ENCODE measurements around the gene LRP6.
"Not testable (repeated sequence)": the region's sequence is repeated elsewhere in the genome, so short reads cannot be mapped to it uniquely, and the experiment has no call there.

LRP6 gene

GRCh38 chr12:12180575-12180974, 86.3 kb downstream of the LRP6 start:
- no peak for DNase-seq (ENCODE audit: low read depth in 2 of 2)

- DNase-seq (ENCODE audit: low read depth in 2 of 2): no peak
These were observed 86.7 kb downstream of the LRP6 start for GRCh38 chr12:12180136-12180535.

GRCh38 chr12:12178559-12178958, 88.3 kb downstream of the LRP6 start:
- DNase-seq (ENCODE audit: low read depth in 2 of 2): no peak

DNA sequence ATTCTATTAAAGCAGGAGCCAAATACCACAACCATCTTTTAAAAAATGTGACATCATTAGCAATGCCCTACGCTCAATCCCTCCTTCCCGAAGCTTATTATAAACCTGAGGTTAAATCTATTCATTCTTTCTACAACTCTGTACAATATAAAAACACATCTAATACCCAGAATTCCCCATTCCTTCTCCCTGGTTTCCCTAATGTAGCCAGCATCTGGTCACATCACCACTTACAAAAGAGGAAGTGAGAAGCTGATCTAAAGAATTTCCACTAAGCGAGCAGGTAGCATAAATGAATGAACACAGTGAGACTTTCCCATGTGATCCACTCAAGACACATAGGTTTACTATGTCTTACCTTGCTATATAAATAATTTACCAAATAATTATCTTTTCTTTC, 90.4 kb downstream of the LRP6 start:
- no peak for DNase-seq (ENCODE audit: low read depth in 2 of 2)

GRCh38 chr12:12171991-12172511, 94.8 kb downstream of the LRP6 start:
- DNase-seq (ENCODE audit: low read depth in 2 of 2): peak; percentile 3 to 11

- DNase-seq (ENCODE audit: low read depth in 2 of 2): no peak
These were observed 99.0 kb downstream of the LRP6 start for GRCh38 chr12:12167847-12168246.

- DNase-seq (ENCODE audit: low read depth in 2 of 2): no peak
These were observed 100.1 kb downstream of the LRP6 start for GRCh38 chr12:12166751-12167150.

DNA sequence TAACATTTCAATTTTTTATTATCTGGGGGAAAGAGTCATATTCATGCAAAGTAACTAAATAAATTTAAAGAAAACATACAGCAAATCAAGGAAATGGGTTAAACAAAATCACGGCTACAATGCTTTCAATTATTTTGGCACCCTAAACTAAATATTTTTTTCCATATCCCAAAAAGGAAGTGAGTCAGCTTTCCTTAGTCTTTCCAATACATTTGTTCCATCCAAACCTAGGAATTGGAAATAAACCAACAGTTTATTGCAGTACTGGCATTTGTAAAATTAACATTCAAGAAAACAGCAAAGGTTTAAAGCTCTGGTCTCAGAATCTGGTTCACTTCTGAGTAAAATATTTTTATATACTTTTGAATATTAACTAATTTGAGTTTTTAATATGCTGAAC, 106.9 kb downstream of the LRP6 start:
- DNase-seq (ENCODE audit: low read depth in 2 of 2): no peak

- no peak for DNase-seq (ENCODE audit: low read depth in 2 of 2)
These were observed 108.0 kb downstream of the LRP6 start for GRCh38 chr12:12158858-12159257.

GRCh38 chr12:12157424-12157823, 109.4 kb downstream of the LRP6 start:
- no peak for DNase-seq (ENCODE audit: low read depth in 2 of 2)

GRCh38 chr12:12156828-12157227, 110.0 kb downstream of the LRP6 start:
- DNase-seq (ENCODE audit: low read depth in 2 of 2): no peak

- DNase-seq (ENCODE audit: low read depth in 2 of 2): no peak
These were observed 110.7 kb downstream of the LRP6 start for GRCh38 chr12:12156116-12156515.

DNA sequence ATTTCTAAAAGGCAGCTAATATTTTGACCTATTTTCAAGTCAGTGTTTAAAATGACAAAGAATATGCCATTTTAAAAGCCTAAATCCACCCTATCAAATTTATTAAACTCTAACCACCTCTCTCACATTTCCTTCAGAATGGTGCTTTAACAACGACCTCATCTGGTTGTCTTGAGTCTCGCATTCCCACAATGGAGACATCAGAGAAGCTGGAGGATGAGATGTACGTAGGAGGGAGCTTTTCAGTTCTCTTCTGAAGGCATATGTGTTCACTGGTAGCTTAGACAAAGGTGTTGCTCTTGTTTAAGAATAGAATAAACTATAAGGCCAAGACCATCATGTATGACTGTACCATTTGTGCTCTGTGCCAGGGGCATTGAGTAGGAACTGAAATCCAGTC, 113.2 kb downstream of the LRP6 start:
- no peak for DNase-seq (ENCODE audit: low read depth in 2 of 2)

DNA sequence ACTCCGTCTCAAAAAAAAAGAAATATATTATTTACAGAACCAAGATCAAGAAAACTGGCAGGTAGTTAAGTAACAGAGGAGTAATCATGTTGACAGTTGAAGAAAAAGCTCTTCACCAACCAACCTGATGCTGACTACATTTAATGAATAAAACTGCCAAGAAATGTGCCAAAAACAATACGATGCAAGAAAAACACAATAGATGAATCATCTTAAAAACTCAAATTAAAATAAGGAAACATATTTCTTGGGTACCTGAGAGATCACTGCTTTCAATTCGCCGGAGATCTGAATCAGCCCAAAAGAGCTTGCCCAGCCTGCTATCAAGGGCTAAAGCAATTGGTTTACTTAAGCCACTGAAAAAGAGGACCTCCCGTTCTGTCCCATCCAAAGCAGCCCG, 119.7 kb downstream of the LRP6 start:
- no peak for DNase-seq (ENCODE audit: low read depth in 2 of 2)

- DNase-seq (ENCODE audit: low read depth in 2 of 2): not testable (repeated sequence)
These were observed 122.3 kb downstream of the LRP6 start for GRCh38 chr12:12144531-12144930.

- DNase-seq (ENCODE audit: low read depth in 2 of 2): no peak
These were observed 125.8 kb downstream of the LRP6 start for GRCh38 chr12:12141000-12141399.

GRCh38 chr12:12138203-12139154, 128.4 kb downstream of the LRP6 start:
- no peak for DNase-seq (ENCODE audit: low read depth in 2 of 2)

DNA sequence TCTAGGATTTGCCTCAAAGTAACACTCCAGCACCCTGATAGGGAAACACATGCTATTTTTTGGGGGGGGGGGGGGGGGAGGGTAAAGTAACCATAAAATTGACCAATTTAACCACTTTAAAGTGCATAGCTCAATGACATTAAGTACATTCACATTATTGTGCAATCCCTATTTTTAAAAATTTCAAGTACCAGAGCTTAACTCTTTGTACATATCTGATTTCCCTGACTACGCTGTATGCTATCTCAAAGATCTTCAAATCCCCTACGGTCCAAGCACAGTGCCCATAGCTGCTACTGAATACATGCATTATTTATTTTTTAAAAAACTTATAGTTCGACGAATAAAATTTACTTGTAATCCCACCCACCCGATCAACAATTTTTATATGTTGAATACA, 133.1 kb downstream of the LRP6 start:
- no peak for DNase-seq (ENCODE audit: low read depth in 2 of 2)

DNA sequence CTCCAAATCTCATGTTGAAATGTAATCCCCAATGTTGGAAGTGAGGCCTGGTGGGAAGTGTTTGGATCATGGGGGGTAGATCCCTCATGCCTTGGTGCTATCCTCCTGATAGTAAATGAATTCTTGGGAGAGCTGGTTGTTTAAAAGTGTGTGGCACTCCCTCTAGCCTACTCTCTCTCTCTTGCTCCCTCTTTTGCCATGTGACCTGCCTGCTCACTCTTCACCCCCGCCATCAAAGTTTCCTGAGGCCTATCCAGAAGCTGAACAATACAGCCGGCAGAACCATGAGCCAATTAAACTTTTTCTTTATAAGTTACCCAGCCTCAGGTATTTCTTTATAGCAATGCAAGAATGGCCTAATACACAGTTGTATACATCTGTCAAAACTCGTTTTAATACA, 133.6 kb downstream of the LRP6 start:
- no peak for DNase-seq (ENCODE audit: low read depth in 2 of 2)

GRCh38 chr12:12128670-12129069, 138.2 kb downstream of the LRP6 start:
- DNase-seq (ENCODE audit: low read depth in 2 of 2): no peak

DNA sequence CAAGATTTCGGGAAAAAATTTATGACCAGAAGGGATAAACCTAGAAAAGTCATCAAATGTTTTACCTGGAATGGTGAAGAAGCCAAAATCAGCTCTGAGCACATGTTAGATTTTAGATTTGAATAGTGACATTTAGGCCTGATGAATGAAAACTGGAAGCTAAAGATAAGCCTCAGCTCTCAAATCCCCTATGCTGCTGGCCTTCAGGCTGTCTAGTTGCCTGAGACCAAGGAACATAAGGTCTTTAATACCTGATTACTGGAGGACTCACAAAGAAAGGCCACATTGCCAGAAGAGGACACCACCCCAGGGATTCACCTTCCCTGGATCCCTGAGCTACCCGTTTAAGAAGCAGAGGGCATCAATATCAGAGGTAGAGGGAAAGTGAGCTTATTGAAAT, 139.5 kb downstream of the LRP6 start:
- DNase-seq (ENCODE audit: low read depth in 2 of 2): no peak

DNA sequence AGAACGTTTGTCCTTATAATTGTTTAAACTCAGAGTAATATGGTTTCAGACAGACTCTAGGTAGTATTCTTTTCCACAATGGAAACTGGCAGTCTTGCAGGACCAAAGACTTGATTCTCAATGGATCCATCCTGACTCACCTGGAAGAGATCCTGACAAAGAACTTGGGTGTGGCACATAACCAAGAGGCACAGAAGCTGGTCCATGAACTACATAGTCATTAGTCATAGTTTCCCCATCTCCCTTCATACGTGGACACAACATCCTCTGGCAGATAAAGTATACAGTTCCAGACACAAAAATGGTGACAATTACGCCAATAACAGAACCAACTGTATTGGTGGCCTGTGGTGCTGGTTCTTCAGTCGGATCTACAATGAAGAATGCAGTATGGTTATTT, 140.3 kb downstream of the LRP6 start:
- DNase-seq (ENCODE audit: low read depth in 2 of 2): no peak

GRCh38 chr12:12123036-12123604, 143.7 kb downstream of the LRP6 start:
- DNase-seq (ENCODE audit: low read depth in 2 of 2): no peak
